COR-L47 (cell line): ENCODE results near the gene CLCN3.
A peak's percentile ranks its signal among the peaks of the same experiment; 100 is the strongest.
"Not testable (repeated sequence)": the region's sequence is repeated elsewhere in the genome, so short reads cannot be mapped to it uniquely, and the experiment has no call there.

Experiments used
- DNase-seq: peaks from one replicate; lab custom pipeline; 2025; lab: John Stamatoyannopoulos, UW

The CLCN3 gene

DNA sequence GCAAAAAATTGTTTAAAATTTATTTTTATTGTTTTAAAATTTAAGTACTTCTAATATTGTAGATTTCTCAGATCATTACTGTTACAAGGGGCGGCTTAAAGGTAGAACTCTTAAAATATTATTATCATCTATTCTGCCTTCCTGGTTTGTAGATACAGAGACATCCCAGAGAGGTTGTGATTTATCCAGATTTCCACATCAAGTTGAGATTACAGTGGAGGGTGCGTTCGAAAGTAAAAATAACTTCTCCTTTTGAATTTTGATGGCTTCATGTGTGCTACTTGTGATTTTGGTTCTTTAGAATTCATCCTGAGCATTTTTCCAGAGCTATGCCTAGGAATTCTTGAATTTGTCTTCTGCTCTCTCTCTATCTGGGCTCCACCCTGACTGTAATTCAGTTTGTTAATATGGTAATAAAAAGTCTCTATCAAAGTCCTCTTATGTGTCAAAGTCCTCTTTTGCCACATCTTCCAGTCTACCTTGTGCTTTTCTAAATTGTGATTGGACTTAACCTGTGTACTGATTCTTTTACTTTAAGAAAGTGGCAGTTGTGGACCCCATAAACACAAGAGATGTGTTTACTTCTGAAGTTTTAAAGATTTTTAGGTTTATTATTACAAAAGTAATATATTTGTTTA is 37.2 kb downstream of the CLCN3 start:
- DNase-seq: no peak

DNA sequence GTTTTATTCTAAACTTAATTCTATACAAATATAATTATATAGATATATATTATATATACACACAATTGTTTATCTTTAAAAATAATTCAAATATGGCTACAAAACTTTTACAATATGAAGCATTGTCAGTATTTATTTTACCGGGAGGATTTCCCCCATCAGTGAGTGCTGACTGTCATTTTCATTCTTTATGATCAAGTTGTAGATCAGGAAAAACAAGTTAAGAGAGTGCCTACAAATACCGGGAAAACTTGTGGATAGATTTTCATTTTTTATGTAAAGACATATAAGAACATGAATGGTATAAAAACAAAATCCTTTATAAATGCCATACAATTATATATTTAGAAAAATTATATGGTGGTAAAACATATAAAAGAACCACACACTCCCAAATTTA is 37.8 kb downstream of the CLCN3 start:
- no peak for DNase-seq

DNA sequence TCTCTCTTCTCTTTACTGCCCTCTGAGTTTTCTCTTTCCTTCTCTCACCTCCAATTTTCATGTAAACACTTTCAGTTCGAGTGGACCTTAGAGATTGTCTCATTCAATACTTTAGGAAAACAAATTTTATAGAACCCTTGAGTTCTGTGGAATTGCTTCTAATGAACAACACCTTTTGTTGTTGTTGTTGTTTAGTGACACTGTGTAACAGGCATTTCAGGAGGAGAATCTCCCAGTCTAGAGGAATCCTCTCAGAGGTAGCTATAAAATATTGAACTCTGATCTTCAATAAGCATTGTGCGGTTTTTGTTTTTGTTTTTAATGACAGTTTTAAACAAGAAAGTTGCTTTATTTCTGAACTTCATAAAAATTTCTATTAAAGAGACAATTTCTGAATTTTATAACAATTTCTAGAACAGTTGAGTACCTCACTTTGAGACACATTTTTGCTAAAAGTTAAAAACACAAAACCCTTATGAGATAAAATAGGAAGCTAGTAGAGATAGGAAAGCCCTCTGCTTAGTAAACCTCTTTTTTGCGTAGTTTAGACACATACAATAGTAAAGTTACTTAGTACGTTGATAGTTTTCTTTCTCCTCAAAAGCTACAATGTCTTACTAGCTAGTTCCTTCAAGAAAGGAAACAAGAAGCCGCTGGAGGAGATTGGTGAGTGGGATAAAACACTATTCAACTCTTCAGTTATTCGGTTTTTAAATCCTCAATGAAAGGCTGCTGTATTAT is 38.8 kb downstream of the CLCN3 start:
- no peak for DNase-seq

DNA sequence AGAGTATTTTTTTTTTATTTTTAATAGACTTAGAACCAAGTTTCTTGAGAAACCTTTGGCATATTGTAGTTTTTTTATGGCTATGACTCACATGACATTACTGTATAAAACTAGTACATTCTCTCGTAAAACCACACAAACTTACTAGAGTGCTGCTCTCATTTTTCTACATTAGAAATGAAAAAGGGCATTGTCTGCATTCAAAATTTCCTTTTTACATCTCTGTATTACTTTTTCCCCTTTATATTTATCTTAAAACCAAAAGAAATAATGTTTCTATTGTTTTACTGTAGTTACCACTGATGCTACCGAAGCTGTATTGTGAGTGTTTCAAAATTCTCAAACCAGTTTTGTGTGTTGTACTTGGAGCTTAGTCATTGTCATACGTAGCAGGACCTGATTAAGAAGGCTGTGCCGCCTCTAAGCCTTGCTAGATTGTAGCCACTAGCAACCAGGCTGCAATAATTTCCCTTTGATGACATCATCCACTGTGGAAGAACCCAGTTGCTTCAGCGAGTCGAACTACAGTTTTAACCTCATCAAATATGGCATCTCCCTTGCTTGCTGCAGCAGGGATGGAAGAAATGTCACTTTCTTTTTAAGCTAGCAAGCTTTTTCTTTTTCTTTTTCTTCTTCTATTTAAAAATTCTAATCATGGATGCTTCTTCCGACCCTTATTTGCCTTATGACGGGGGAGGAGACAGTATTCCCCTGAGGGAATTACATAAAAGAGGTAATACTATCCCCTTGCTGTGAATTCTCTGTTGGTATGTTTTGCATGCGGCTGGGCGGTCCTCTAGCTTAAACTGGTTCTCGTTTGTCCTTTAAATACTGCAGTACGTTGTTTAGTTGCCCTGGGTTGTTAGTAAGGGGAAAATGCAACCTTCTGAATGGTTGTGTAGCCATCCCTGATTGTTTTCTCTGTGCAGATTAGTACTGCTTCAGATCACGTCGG is 39.6 kb downstream of the CLCN3 start:
- DNase-seq: peak; percentile 90

DNA sequence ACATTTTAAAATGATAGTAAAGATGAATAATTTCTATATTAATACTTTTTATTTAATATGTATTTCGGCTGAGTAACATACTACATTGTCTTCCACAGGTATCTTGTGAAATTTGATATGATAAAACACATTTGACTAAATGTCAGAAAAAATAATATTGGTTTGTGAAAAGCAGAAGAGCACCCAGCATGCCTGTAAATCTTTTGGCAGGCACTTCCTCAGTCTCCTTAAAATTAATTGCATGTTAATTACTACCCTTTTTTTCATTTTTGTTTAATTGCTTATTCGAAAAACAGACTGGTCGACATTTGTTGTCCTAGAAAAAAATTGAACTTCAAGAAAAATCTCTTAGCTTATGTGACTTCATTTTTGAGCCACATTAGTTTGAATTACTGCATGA is 40.6 kb downstream of the CLCN3 start:
- no peak for DNase-seq

DNA sequence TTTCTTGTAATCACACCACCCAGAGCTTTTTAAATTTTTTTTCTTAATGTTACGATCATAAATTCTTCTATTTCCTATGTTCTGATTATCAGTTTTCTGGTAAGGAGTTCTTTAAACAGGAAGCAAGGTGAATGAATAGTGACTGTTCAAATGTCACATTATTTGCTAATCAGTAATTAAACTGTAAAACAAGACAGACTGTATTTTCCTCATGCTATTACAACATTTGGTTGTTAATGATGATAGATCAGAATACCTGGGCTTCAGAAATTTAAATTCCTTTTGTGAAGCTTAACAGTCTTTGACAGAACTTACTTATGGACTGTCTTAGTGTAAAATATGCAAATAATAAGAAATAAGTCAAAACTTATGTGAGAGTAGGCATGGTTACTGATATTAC is 41.4 kb downstream of the CLCN3 start:
- DNase-seq: no peak

DNA sequence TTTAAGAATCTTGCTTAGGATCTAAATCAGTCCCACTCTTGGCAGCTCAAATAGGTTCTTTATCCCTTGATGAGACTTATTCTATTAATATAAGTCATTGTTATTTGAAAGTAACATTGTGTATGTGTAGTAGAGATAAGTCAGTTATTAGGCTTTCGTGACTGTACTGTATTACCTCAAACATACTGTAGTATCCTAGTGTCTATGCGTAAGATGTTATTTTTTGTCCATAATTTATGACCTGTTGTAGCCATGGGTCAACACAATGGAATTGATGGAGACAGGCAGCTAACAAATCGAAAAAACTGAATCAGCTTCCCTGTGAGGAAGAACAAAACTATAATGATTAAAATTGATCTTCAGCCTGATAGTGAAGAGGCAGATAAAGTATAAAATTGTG is 41.8 kb downstream of the CLCN3 start:
- no peak for DNase-seq

DNA sequence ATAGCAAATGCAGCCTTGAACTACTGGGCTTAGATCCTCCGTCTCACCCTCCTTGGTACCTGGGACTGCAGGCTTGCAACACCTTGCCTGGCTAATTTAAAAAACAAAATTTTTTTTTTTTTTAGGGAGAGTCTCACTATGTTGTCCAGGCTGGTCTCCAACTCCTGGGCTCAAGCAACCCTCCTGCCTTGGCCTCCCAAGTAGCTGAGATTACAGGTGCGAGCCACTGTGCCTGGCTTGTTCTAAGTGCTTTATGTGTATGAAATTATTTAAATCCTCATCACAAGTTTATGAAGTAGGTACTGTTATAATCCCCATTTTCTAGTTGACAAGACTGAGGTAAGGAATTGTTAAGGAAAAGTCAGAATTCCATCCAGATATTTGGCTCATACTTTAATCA is 43.0 kb downstream of the CLCN3 start:
- no peak for DNase-seq

DNA sequence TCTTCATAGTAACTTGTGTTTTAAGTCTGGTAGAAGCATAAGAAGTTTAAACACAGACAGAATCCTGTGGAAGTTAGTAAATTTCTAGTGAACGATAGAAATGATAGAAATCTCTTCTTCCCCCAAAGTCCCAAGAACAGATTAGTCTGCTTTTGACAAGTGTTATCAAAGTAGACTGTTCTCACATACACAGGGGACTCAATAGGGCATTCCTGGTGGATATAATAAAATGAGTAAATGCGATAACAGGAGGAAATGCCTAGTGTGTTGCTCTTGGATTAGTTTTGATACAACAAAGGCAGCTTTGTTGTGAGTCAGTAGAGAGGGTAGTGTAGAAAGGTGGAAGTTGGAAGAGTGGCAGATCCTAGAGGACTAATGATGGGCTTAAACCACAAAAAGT is 43.5 kb downstream of the CLCN3 start:
- no peak for DNase-seq

DNA sequence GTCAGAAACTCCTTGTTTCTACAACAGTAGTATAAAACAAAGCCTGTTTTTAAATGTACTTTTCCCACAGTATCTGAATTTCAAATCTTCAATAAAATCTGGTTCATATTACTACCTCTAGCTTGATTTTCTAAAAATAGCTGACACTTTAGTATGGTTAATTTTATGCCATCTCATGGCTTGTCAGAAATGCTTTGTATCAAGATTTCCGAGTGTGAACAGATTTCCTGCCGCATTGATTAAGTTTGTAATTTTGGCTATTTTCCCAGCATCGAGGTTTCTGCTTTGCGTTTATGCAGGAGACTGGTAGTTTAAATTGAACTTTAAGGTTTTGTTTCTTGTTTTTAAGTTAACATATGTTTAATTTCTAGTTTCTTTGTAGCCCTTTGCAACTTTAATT is 44.2 kb downstream of the CLCN3 start:
- peak; percentile 14 for DNase-seq

DNA sequence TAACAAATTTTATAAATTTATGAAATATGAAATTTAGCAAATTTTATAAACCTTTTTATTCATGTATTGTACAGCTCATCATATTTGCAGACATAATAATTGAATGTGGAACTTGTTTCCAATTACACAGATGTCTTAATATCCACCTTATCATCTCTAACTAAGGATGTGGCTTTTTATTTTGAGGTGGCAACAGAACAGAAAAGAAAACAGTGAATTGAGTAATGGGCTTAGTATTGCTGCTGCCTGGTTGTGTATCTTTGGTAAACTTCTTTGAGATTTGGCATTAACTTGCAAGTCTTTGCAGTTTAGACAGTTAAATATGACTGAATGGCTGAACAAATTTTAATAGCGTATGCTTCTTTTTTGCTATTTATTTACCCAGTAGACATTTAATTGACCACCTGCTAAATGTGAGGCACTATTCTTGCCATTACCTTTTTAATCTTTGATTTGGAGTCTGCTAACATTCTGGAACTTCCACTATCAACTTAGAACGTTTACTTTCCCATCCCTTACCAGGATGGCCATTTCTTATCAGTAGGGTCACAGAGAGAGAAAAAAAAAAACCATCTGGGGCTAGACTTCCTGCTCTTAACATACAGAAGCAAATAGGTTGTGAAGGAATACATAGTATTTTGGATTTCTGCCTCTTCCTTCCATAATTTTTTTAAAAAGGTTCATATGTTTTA is 44.8 kb downstream of the CLCN3 start:
- no peak for DNase-seq

DNA sequence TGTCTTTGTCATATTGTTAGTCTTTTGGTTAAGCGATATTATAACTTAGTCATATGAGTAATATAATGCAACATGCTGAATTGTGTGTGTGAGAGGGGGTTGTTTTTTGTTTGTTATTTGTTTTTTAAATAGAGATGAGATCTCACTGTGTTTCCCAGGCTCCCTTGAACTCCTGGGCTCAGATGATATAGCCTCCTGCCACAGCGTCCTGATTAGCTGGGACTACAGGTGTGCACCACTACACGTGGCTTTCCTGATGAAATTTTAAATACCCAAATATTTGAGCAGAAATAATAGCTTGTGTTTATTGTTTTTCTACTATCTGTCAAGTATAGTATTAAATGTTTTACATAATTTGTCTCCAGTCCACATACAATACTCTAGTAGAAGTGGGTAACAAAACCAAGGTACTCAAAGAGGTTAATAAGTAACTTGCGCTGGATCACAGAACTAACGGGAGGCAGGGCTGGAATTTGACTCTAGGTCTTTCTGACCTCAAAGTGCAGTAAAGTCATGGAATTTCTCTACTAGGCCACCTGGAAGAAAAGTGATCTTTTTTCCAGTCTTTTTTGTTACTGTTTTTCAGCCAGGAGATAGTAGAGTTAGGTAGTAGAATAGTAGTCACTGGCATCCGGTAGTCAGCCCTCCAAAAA is 47.8 kb downstream of the CLCN3 start:
- no peak for DNase-seq

DNA sequence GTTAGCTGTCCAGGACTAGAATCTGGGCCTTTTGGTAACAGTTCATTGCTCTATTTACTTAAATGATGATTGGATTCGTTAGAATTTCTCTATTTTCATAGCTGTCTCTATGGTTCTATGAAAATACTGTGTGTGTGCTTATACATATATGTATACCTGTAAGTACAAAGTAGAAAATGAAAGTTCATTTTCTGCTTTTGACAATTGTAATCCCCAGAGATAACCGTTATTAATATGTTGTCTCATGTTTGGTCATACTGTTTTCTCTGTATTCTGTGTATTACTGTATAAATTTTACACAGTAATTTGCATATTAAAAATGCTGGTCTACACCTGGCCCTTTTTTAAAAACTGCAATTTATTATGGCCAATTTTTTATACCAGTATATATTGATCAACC is 55.4 kb downstream of the CLCN3 start:
- DNase-seq: no peak

DNA sequence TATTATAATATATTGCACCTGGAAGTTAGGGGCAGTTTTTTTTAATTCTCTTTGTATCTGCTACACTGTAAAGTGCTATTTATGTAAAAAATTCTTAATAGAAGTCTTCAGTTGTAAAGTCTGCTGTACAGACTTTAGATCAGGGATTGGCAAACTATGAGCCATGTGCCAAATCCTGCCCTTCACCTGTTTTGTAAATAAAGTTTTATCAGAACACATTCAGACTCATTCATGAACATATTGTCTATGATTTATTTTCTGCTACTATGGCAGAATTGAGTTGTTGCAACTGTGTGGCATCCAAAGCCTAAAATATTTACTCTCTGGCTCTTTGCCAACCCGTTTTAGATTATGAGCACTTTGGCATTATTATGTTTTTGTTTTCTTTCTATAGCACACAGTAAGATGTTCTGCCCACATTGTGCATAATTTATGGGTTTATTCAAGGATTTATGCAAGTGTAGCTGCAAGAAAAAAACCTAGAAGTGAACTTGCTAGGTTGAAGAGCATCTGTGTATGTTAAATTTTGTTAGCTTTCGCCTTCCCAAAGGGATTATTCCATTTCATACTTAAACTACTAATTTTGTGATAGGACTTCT is 56.9 kb downstream of the CLCN3 start:
- DNase-seq: peak; percentile 91

DNA sequence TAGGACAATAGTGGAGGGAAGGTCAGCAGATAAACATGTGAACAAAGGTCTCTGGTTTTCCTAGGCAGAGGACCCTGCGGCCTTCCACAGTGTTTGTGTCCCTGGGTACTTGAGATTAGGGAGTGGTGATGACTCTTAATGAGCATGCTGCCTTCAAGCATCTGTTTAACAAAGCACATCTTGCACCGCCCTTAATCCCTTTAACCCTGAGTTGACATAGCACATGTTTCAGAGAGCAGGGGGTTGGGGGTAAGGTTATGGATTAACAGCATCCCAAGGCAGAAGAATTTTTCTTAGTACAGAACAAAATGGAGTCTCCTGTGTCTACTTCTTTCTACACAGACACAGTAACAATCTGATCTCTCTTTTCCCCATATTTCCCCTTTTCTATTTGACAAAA is 58.1 kb downstream of the CLCN3 start:
- not testable (repeated sequence) for DNase-seq

DNA sequence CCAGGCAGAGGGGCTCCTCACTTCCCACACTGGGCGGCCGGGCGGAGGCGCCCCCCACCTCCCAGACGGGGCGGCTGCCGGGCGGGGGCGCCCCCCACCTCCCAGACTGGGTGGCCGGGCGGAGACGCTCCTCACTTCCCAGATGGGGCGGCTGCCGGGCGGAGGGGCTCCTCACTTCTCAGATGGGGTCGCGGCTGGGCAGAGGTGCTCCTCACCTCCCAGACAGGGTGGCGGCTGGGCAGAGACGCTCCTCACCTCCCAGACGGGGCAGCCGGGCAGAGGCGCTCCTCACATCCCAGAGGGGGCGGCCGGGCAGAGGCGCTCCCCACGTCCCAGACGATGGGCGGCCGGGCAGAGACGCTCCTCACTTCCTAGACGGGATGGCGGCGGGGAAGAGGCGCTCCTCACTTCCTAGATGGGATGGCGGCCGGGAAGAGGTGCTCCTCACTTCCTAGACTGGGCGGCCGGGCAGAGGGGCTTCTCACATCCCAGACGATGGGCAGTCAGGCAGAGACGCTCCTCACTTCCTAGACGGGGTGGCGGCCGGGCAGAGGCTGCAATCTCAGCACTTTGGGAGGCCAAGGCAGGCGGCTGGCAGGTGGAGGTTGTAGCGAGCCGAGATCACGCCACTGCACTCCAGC is 58.7 kb downstream of the CLCN3 start:
- not testable (repeated sequence) for DNase-seq

DNA sequence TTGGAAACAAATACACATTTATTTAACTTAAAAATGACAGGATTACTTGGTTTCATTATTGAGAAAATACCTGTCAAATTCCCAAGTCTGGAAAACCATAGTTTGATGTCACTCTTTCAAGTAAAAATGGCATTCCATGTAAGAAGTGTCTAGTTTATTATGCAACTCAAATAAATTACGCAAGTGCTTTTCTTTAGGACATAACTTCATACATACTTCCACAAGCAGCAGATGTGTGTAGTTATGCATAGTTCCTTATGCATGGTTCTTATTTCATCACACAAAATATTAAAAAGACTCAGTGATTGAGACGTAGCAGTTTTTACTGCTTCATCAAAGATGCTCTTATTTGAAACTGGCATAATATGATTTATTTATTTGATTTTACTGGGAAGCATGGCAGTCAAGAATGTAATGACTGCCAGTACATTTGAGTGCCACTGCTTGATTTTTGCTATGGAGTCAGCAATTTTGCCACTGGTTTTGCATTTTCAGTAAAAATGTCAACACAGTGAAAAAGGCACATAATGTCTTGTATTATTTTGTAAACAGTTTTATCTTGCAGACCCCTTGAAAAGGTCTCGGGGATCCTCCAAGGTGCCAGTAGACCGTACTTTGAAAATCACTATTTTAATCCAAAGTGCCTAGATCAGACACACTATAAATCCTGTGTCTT is 62.1 kb downstream of the CLCN3 start:
- no peak for DNase-seq

DNA sequence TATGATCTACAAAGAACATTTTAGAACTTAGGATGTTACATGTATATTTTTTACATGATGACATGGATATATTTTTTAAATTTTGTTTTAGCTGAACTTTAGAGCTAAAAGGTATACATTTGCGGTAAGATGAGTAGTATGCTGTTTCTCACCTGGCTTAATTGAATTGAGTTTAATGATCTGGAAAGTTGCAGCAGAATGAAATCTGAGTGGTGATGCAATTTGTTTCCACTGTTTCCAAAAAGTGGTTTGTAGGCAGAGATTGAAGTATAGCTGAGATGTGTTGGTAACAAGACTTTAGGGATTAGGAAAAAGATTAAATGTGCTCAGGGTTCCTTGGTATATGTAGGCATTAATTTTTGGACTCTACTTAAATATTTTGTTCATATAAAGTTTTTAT is 69.3 kb downstream of the CLCN3 start:
- no peak for DNase-seq

DNA sequence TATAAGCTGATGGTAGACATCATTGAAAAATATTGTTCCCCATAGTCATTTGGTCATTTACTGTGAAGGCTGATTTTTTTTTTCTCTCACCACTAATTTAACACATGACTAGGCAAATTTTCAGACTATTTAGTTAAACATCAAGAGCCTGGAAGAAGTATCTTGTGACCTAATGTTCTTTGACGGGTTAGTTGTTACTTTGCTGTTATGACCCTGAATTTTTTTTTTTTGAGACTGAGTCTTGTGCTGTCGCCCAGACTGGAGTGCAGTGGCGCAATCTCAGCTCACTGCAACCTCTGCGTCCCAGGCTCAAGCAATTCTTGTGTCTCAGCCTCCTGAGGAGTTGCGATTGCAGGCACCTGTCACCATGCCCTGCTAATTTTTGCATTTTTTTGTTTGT is 70.4 kb downstream of the CLCN3 start:
- no peak for DNase-seq

DNA sequence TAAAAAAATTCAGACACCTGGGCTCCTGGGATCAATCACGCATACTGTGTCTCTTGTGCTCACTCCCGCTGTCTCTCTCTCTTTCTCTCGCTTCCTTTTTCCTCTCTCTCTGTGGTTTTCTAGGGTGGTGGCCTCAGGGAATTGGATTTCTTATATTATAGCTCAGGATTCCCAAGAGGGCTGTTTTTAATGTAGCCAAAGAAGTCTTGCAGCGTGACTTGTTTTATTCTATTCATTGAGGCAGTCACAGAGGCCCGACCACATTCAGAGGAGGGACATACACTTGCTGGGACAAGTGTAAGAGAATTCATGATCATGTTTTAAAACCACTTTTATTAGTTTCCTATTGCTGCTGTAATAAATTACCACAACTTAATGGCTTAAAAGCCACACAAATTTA is 78.0 kb downstream of the CLCN3 start:
- DNase-seq: no peak
